Heart right ventricle (tissue), 16 donors: Measurements from ENCODE around the gene GPX8. TPM values are rescaled to one million over a fixed set of nuclear protein-coding genes. Genes with fewer than 3 reads are reported as not detected.

ENCODE experiments used
- ATAC-seq, 8 donors: fragments of 200-7000 bp; cut with Tn5 transposase; one replicate each; pipeline ENCODE4 v1.9.1; 2020; ENCODE audit warnings: mild to moderate bottlenecking in 8 of 8, moderate library complexity in 8 of 8, moderate number of reproducible peaks in 1 of 8
- DNase-seq, 2 donors: peaks; one replicate each; pipeline ENCODE4 v3.0.0-alpha.2; 2020
- H3K27ac ChIP-seq, 10 donors: fragments of 200-600 bp; sonication (generic) in 2 of 10; one replicate each; pipeline versions ENCODE4 v1.5.0 to v1.8.0; 2020 to 2022; ENCODE audit warnings: mild to moderate bottlenecking in 3 of 10
- H3K27me3 ChIP-seq, 7 donors: fragments of 200-600 bp; one replicate each; pipeline ENCODE4 v1.8.0; 2021 to 2022; ENCODE audit warnings: mild to moderate bottlenecking in 2 of 7
- H3K36me3 ChIP-seq, 9 donors: fragments of 200-600 bp; sonication (generic) in 1 of 9; one replicate each; pipeline versions ENCODE4 v1.5.0 to v1.8.0; 2020 to 2022; ENCODE audit warnings: mild to moderate bottlenecking in 2 of 9
- H3K4me1 ChIP-seq, 9 donors: fragments of 200-600 bp; sonication (generic) in 1 of 9; one replicate each; pipeline versions ENCODE4 v1.5.0 to v1.8.0; 2020 to 2022; ENCODE audit warnings: mild to moderate bottlenecking in 4 of 9
- H3K4me3 ChIP-seq, 10 donors: fragments of 200-600 bp; sonication (generic) in 2 of 10; one replicate each; pipeline versions ENCODE4 v1.5.0 to v1.8.0; 2020 to 2022; ENCODE audit warnings: mild to moderate bottlenecking in 7 of 10, moderate library complexity in 2 of 10
- H3K9me3 ChIP-seq, 11 donors: fragments of 200-600 bp in 10 of 11; sonication (generic) in 2 of 11; one replicate each; pipeline versions ENCODE4 v1.5.0 to v1.8.0; 2013 to 2022; ENCODE audit warnings: mild to moderate bottlenecking in 2 of 11, control low read depth in 1 of 11, moderate library complexity in 1 of 11
- WGBS, 2 donors: extraction: QIAGEN DNeasy Blood & Tissue Kit; methylation state at CpG; one replicate each; pipeline ENCODE4 v1.1.7; 2013; ENCODE audit warnings: inconsistent platforms in 1 of 2; 5-methylcytosine and 5-hydroxymethylcytosine counted together
- intact Hi-C, 10 donors: fragments of 100-400 bp; cut with DNase I; formaldehyde crosslinking; loops; one replicate each; pipeline versions ENCODE4 v1.11.1 to v1.14.2; 2022
- long read RNA-seq, 3 donors: library from polyadenylated mRNA; unstranded; transcript quantifications; one replicate each; pipeline ENCODE4 v2.0.0, GENCODE V29; 2020 to 2021
- polyA plus RNA-seq, 2 donors: library from polyadenylated mRNA; stranded (reverse); fragments of 200-250 nt; gene quantifications; one replicate each; pipeline ENCODE4 v1.2.3, GENCODE V29; 2013
- total RNA-seq, 10 donors: library from RNA; stranded (reverse); fragmentation: NEBNext Ultra II Directional in 3 of 10; extraction: Animal tissue kit (Norgen Biotek cat#: 25700) in 3 of 10; gene quantifications; one replicate each; pipeline versions ENCODE4 v1.2.1 to v1.2.4, GENCODE V29; 2021 to 2023
- TF ChIP-seq, protein P1 (sequence below), 9 donors: fragments of 200-600 bp; sonication (generic) in 2 of 9; IDR thresholded peaks; one replicate each; pipeline versions ENCODE4 v1.5.0 to v1.8.0; 2021 to 2022; ENCODE audit warnings: antibody characterized with exemption in 9 of 9, mild to moderate bottlenecking in 5 of 9, moderate library complexity in 1 of 9
- donor health status: Arrhythmogenic right ventricular cardiomyopathy.
- donor health status: ischemic (EF 13 %, LVEDD 7.1; RV severe dilation, severe dysfunction).
- donor health status: healthy with polysubstance abuse.
- donor health status: DM: no; HTN: yes; CAD: no.
- donor health status: DM: no; HTN: no; CAD: no.
- donor health status: ischemic (EF 25% LVEDD 6.9; RV normal size, moderate dysfunction).
- donor health status: ischemic (EF 25% LVEDD 5.7; RV mildly dilated, moderate dysfunction).
- donor health status: healthy.
- donor health status: DM: yes; HTN: yes; CAD: no.
- donor health status: Ischemic cardiomyopathy.
- donor health status: ischemic (EF 35%, LVEDD 5.7; RV mildly dilated, moderate dysfunction).
- donor health status: nonischemic (EF 11% LVEDD 7.7; RV severe dilation, severe dysfunction).
- donor health status: DM: yes; HTN: yes; CAD: no.
- donor health status: PGD.
- donor health status: ischemic (EF 29% LVEDD 5.4; RV normal size, mild dysfunction).
- donor health status: nonischemic (EF 23%, LVEDD 6.1; RV moderate dilation, normal function).

Gene GPX8, protein sequence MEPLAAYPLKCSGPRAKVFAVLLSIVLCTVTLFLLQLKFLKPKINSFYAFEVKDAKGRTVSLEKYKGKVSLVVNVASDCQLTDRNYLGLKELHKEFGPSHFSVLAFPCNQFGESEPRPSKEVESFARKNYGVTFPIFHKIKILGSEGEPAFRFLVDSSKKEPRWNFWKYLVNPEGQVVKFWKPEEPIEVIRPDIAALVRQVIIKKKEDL
- 10 to 100 TPM in 2 of 10 donors, 1 to 10 TPM in 8; 3.0 to 13.5 (median 6.0) TPM for total RNA-seq
- polyA plus RNA-seq = 10 to 100 TPM in 1 of 2 donors, 1 to 10 TPM in 1; 4.8 to 10.9 TPM
- long read RNA-seq, donor 1, partial matches to known transcripts = 1 of 6 reads
- long read RNA-seq, donor 1, other reads (novel, unspliced or antisense) = 1 of 6 reads
- long read RNA-seq, donor 2, transcript GPX8-203 (3 exons, 1,411 nt) = major isoform, 5 of 11 reads
- long read RNA-seq, donor 2, partial matches to known transcripts = 2 of 11 reads
- long read RNA-seq, donor 2, other reads (novel, unspliced or antisense) = 3 of 11 reads
- long read RNA-seq, donor 3, partial matches to known transcripts = 0 of 3 reads
- long read RNA-seq, donor 3, other reads (novel, unspliced or antisense) = 1 of 3 reads

DNA sequence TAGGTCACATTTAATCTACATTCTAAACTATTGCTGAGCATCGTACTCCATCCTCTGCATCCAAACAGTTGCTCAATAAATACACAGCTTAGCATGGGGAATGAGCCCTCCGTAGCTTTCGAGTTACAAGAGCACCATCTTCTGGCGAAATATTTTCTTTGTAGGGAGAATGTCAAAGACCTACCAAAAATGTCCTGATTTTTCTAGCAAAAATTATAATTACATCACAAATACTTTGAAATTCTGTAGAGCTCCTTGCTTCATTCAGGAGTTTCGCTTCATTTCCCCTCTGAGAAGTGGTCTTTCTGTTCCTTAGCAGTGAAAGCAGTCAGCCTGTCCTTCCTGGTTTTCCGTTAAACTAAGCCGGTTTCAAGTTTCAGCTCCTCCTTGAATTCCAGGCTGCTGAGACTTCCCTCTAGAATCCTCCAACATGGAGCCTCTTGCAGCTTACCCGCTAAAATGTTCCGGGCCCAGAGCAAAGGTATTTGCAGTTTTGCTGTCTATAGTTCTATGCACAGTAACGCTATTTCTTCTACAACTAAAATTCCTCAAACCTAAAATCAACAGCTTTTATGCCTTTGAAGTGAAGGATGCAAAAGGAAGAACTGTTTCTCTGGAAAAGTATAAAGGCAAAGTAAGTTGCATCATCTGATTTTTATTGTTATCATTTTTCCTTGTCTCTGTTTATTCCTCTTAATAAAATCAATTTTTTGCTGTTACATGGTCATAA lies at the start of gene GPX8:
Gene GPX8 (plus strand): TSS at position 409 of the 730 bp plus-strand sequence. CDS start 22 bp downstream, at position 431.
- H3K36me3 ChIP-seq = peaks cover 0 to 14% (median 0%) of the 10 kb centered on the region in 9 donors
- H3K27me3 ChIP-seq = peaks cover 0 to 13% (median 3%) of the 10 kb centered on the region in 7 donors
- intact Hi-C loops = no loop called here
- H3K4me1 ChIP-seq = peaks cover 0 to 17% (median 5%) of the 10 kb centered on the region in 9 donors
- TF ChIP-seq, protein P1, sequence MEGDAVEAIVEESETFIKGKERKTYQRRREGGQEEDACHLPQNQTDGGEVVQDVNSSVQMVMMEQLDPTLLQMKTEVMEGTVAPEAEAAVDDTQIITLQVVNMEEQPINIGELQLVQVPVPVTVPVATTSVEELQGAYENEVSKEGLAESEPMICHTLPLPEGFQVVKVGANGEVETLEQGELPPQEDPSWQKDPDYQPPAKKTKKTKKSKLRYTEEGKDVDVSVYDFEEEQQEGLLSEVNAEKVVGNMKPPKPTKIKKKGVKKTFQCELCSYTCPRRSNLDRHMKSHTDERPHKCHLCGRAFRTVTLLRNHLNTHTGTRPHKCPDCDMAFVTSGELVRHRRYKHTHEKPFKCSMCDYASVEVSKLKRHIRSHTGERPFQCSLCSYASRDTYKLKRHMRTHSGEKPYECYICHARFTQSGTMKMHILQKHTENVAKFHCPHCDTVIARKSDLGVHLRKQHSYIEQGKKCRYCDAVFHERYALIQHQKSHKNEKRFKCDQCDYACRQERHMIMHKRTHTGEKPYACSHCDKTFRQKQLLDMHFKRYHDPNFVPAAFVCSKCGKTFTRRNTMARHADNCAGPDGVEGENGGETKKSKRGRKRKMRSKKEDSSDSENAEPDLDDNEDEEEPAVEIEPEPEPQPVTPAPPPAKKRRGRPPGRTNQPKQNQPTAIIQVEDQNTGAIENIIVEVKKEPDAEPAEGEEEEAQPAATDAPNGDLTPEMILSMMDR (IDR thresholded peaks at IDR 0.05) = peak; percentile 20 to 74 (median 60)
- DNase-seq (peak in 1 of 2 donors; percentile 38), ATAC-seq (peak; percentile 72 to 93 (median 90))
- peak within 1 kb of the TSS in 9 of 10 donors; percentile 11 to 81 (median 59) for H3K27ac ChIP-seq
- no peaks in the 10 kb centered on the region for H3K9me3 ChIP-seq
- peak within 1 kb of the TSS in 9 of 10 donors; percentile 32 to 55 (median 51) for H3K4me3 ChIP-seq
- WGBS, 2 donors = 1 to 3% methylated on average over 10 of the region's 10 CpGs

DNA sequence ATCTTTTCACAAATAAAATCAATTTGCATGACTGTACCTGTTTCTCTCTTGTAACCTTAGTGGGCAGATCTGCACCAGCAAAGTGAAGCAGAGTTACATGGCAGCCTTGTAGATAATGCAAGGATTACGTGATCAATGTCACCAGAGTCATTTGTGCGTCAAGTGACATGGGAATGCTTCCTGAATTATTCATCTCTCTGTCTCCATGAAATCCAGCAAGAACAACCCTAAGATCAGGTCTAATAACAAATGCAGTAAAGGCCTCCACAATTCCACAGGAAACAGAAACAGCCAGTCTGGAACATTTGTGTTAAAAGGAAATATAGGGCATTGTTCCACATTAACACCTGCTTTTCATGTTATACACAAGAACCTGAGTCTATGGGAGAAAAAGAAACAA lies 49.8 kb upstream of the GPX8 start:
- Histone ChIP-seq H3K27me3 (peaks cover 0 to 7% (median 0%) of the 10 kb centered on the region in 7 donors), H3K9me3 (no peaks in the 10 kb centered on the region), H3K4me3 (no peak overlapping the region), H3K4me1 (no peaks in the 10 kb centered on the region), H3K27ac (no peak overlapping the region), H3K36me3 (no peaks in the 10 kb centered on the region)
- TF ChIP-seq, protein P1 (IDR thresholded peaks at IDR 0.05) = no peak
- DNase-seq = no peak
- WGBS, 2 donors = 65 to 80% methylated on average over 2 of the region's 2 CpGs
- no peak for ATAC-seq
- intact Hi-C loops = no loop called here

DNA sequence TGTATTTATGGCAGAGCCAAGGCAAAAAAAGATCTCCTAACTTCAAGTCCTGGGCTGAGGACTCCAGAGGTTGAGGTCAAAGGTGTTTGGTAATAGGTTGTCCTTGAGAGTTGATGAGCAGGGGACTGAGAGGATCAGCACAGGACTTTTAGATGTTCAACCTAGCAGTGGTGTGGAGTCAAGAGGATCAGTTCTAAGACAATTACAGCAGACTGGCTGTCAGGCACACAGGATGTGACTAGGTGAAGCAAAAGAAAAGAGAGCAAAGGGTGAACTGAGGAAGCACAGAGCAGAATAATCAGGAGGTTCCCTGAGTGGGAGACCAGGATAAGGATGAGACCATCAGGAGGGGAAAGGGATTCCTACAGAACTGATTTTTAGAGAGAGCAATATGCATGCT lies 46.6 kb upstream of the GPX8 start:
- Histone ChIP-seq H3K9me3 (no peaks in the 10 kb centered on the region), H3K4me1 (no peaks in the 10 kb centered on the region), H3K36me3 (no peaks in the 10 kb centered on the region), H3K4me3 (no peak overlapping the region), H3K27me3 (peaks cover 0 to 15% (median 8%) of the 10 kb centered on the region in 7 donors), H3K27ac (no peak overlapping the region)
- TF ChIP-seq, protein P1 (IDR thresholded peaks at IDR 0.05) = no peak
- DNase-seq = no peak
- ATAC-seq = no peak
- intact Hi-C loops = no loop called here

DNA sequence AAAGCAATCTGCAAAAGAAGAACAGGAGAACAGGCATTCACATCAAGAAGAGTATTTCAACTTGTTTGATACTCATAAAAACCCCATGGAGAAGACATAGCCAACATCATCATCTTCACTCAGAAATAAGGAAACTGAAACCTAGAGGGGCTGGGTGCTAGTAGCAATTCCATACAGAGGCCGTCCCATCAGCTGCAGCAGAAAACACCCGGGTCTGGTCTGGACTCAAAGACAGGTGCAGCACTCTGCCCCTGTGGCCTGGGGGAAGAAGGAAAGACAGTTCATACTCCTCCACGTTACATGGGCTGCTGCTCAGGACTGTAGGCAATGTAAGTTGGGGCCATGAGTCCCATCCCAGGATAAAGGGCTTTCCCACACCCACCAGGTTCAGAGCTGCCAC lies 45.9 kb upstream of the GPX8 start:
- H3K4me3 ChIP-seq = no peak overlapping the region
- no peaks in the 10 kb centered on the region for H3K36me3 ChIP-seq
- ATAC-seq = no peak
- H3K27me3 ChIP-seq = peaks cover 0 to 17% (median 8%) of the 10 kb centered on the region in 7 donors
- H3K4me1 ChIP-seq = no peaks in the 10 kb centered on the region
- TF ChIP-seq, protein P1 (IDR thresholded peaks at IDR 0.05) = no peak
- WGBS, 2 donors = 81 to 86% methylated on average over 3 of the region's 3 CpGs
- intact Hi-C loops = no loop called here
- no peak for DNase-seq
- no peaks in the 10 kb centered on the region for H3K9me3 ChIP-seq
- no peak overlapping the region for H3K27ac ChIP-seq
